Left cardiac atrium (tissue), 4 donors: ENCODE data around the gene CLASP2. TPM values are rescaled to one million over a fixed set of nuclear protein-coding genes. Genes with fewer than 3 reads are reported as not detected.
"Not testable (repeated sequence)": the region's sequence is repeated elsewhere in the genome, so short reads cannot be mapped to it uniquely, and the experiment has no call there.

Experiments used
- ATAC-seq, 2 donors: fragments of 200-7000 bp; cut with Tn5 transposase; one replicate each; pipeline ENCODE4 v1.9.1; 2020; ENCODE audit warnings: mild to moderate bottlenecking in 2 of 2, moderate library complexity in 2 of 2
- DNase-seq: peaks from one replicate; pipeline ENCODE4 v3.0.0-alpha.2; 2020
- intact Hi-C, 2 donors: fragments of 100-400 bp; cut with DNase I; formaldehyde crosslinking; loops; one replicate each; pipeline versions ENCODE4 v1.14.1 to v1.15.1; 2022 to 2023
- total RNA-seq, 2 donors: library from RNA; stranded (reverse); fragmentation: NEBNext Ultra II Directional; extraction: Animal tissue kit (Norgen Biotek cat#: 25700); gene quantifications; one replicate each; pipeline ENCODE4 v1.2.1, GENCODE V29; 2021
- donor health status: DM: no; HTN: yes; CAD: no.
- donor health status: DM: no; HTN: yes; CAD: no; lungs with severe emphysema.
- donor health status: DM: yes; HTN: yes; CAD: no.
- donor health status: Dilated cardiomyopathy.

CLASP2 gene
- total RNA-seq, 2 donors from 2014 or later = 52.9 to 61.4 TPM

- no peak for DNase-seq
- ATAC-seq = no peak
- intact Hi-C loops = no loop called here
Measured at GRCh38 chr3:33699275-33699674, 18.8 kb downstream of the CLASP2 start.

- no peak for DNase-seq
- intact Hi-C loops = no loop called here
- no peak for ATAC-seq
Measured at GRCh38 chr3:33694944-33695343, 23.1 kb downstream of the CLASP2 start.

- DNase-seq (no peak), ATAC-seq (no peak)
- intact Hi-C loops = no loop called here
Measured at GRCh38 chr3:33690341-33690740, 27.7 kb downstream of the CLASP2 start.

GRCh38 chr3:33687406-33688010, 30.5 kb downstream of the CLASP2 start:
- ATAC-seq = no peak
- DNase-seq = no peak
- intact Hi-C loops = no loop called here

GRCh38 chr3:33682770-33683169, 35.3 kb downstream of the CLASP2 start:
- DNase-seq (no peak), ATAC-seq (no peak)
- intact Hi-C loops = no loop called here

GRCh38 chr3:33681667-33682066, 36.4 kb downstream of the CLASP2 start:
- ATAC-seq (no peak), DNase-seq (no peak)
- intact Hi-C loops = no loop called here

GRCh38 chr3:33678073-33678472, 40.0 kb downstream of the CLASP2 start:
- intact Hi-C loops = no loop called here
- ATAC-seq = no peak

GRCh38 chr3:33673436-33673835, 44.6 kb downstream of the CLASP2 start:
- intact Hi-C loops, DNase-seq, ATAC-seq: not testable (repeated sequence)

More at GRCh38 chr3:33678073-33678472, 40.0 kb downstream of the CLASP2 start:
- DNase-seq = no peak

GRCh38 chr3:33668618-33669017, 49.4 kb downstream of the CLASP2 start:
- intact Hi-C loops = no loop called here
- DNase-seq (no peak), ATAC-seq (no peak)

- ATAC-seq = no peak
- intact Hi-C loops = no loop called here
- DNase-seq = no peak
Measured at GRCh38 chr3:33665294-33665693, 52.8 kb downstream of the CLASP2 start.

- intact Hi-C loops = no loop called here
- ATAC-seq (peak in 1 of 2 donors; percentile 34), DNase-seq (no peak)
Measured at GRCh38 chr3:33664195-33664594, 53.9 kb downstream of the CLASP2 start.

- intact Hi-C loops = no loop called here
- DNase-seq (no peak), ATAC-seq (no peak)
Measured at GRCh38 chr3:33663042-33663441, 55.0 kb downstream of the CLASP2 start.

- no peak for DNase-seq
- ATAC-seq = no peak
- intact Hi-C loops = no loop called here
Measured at GRCh38 chr3:33659856-33660434, 58.1 kb downstream of the CLASP2 start.

GRCh38 chr3:33658991-33659848, 58.8 kb downstream of the CLASP2 start:
- intact Hi-C loops = no loop called here
- DNase-seq (peak; percentile 73), ATAC-seq (peak; percentile 99)

- no peak for DNase-seq
- peak in 1 of 2 donors; percentile 6 for ATAC-seq
- intact Hi-C loops = no loop called here
Measured at GRCh38 chr3:33658621-33658990, 59.4 kb downstream of the CLASP2 start.

- intact Hi-C loops = no loop called here
- no peak for ATAC-seq
- DNase-seq = no peak
Measured at GRCh38 chr3:33658039-33658438, 60.0 kb downstream of the CLASP2 start.

GRCh38 chr3:33652736-33653135, 65.3 kb downstream of the CLASP2 start:
- no peak for DNase-seq
- intact Hi-C loops = no loop called here
- no peak for ATAC-seq

- intact Hi-C loops, DNase-seq, ATAC-seq: not testable (repeated sequence)
Measured at GRCh38 chr3:33651101-33651500, 67.0 kb downstream of the CLASP2 start.

- intact Hi-C loops = no loop called here
- DNase-seq = no peak
- ATAC-seq = no peak
Measured at GRCh38 chr3:33650495-33650894, 67.6 kb downstream of the CLASP2 start.

GRCh38 chr3:33648793-33649192, 69.3 kb downstream of the CLASP2 start:
- intact Hi-C loops = no loop called here
- no peak for DNase-seq
- no peak for ATAC-seq
